GM10266 (cell line): ENCODE data around the gene PDE3B.
A peak's percentile ranks its signal among the peaks of the same experiment; 100 is the strongest.
"Not testable (repeated sequence)": the region's sequence is repeated elsewhere in the genome, so short reads cannot be mapped to it uniquely, and the experiment has no call there.

ENCODE experiments used
- DNase-seq: peaks from one replicate; pipeline ENCODE4 v3.0.0; 2012; ENCODE audit errors: extremely low spot score
- TF ChIP-seq, protein P1 (sequence below): IDR thresholded peaks from 2 replicates; pipeline ENCODE4 v1.5.1; 2012; ENCODE audit warnings: mild to moderate bottlenecking, low read depth; ENCODE audit not compliant: control insufficient read depth, insufficient read depth; ENCODE audit errors: missing control alignments

PDE3B gene

DNA sequence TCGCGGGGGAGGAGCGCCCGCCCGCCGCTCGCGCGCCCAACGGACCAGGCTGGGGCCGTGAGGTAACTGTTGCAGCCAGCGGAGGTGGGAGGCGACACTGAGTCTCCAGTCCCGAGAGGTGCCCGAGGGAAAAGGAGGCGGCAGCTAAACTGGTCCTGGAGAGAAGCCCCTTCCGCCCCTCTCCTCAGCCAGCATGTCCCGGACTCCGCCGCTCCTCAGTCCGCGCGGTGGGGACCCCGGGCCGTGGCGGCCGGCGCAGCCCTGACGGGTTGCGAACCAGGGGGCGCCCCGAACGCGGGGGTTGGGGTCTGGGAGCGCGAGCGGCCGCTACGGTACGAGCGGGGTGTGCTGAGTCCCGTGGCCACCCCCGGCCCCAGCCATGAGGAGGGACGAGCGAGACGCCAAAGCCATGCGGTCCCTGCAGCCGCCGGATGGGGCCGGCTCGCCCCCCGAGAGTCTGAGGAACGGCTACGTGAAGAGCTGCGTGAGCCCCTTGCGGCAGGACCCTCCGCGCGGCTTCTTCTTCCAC lies at the start of gene PDE3B:
TSS of gene PDE3B (plus strand) at position 108 of the 529 bp plus-strand sequence. CDS start at position 380, 272 bp downstream.
- DNase-seq = peak; percentile 90
- TF ChIP-seq, protein P1, sequence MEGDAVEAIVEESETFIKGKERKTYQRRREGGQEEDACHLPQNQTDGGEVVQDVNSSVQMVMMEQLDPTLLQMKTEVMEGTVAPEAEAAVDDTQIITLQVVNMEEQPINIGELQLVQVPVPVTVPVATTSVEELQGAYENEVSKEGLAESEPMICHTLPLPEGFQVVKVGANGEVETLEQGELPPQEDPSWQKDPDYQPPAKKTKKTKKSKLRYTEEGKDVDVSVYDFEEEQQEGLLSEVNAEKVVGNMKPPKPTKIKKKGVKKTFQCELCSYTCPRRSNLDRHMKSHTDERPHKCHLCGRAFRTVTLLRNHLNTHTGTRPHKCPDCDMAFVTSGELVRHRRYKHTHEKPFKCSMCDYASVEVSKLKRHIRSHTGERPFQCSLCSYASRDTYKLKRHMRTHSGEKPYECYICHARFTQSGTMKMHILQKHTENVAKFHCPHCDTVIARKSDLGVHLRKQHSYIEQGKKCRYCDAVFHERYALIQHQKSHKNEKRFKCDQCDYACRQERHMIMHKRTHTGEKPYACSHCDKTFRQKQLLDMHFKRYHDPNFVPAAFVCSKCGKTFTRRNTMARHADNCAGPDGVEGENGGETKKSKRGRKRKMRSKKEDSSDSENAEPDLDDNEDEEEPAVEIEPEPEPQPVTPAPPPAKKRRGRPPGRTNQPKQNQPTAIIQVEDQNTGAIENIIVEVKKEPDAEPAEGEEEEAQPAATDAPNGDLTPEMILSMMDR = peak; percentile 23

DNA sequence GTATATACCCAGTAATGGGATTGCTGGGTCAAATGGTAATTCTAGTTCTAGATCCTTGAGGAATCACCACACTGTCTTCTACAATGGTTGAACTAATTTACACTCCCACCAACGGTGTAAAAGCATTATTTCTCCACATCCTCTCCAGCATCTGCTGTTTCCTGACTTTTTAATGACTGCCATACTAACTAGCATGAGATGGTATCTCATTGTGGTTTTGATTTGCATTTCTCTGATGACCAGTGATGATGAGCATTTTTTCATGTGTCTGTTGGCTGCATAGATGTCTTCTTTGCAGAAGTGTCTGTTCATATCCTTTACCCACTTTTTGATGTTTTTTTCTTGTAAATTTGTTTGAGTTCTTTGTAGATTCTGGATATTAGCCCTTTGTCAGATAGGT lies 48.3 kb upstream of the PDE3B start:
- not testable (repeated sequence) for DNase-seq

DNA sequence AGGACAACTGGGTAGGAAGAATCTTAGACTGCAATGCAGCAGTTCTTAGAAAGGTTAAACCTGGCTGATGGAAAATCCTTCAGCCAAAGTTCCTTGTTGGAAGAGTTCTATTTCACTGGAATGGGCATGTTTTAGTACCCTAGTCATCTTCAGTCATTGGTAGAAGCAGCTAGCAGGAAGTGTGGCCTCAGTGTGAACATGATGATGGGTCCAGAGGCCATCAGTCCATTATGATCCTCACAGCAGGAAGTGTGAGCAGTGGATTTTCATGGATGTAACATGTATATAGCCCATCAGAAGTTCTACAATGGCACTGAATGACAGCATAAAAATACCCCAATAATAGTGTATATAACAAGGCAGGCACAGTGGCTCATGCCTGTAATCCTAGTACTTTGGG lies 35.9 kb upstream of the PDE3B start:
- DNase-seq = no peak
- TF ChIP-seq, protein P1 = no peak

DNA sequence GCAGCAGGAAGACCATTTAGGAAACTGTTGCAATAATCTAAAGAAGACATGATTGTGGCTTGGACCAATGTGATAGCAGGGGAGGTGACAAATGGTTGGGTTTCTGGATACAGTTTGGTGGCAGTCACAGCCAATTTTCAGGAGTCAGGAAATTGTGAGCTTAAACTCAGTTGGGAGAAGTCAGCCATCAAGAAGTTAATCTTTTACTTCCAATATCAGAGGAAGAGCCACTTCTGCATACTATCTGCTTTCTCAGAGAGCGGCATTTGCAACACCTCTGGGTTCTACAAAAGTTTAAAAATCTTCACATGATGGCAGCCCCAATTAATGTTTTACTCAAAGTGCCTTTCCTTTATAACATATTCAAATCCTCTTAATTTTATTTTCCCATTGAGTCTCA lies 33.7 kb upstream of the PDE3B start:
- no peak for DNase-seq
- TF ChIP-seq, protein P1 = no peak

DNA sequence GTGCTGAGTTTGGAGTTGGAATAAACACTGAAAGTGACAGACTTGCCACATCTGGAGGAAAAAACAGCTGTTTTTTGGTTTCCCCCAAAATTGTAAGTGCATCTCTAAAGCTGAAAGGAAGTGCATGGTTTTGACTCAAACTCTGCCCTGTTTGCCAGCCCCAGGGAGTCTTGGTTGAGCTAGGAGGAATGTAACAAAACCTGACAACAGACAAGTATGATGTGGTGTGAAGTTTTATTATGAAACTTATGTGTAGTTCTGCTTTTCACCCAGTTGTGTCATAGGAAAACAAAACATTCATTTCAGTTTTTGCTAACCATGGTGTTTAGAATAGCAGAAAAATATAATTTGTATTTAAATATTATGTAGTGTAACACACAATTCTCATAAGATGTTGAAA lies 31.7 kb upstream of the PDE3B start:
- TF ChIP-seq, protein P1 = no peak
- no peak for DNase-seq

DNA sequence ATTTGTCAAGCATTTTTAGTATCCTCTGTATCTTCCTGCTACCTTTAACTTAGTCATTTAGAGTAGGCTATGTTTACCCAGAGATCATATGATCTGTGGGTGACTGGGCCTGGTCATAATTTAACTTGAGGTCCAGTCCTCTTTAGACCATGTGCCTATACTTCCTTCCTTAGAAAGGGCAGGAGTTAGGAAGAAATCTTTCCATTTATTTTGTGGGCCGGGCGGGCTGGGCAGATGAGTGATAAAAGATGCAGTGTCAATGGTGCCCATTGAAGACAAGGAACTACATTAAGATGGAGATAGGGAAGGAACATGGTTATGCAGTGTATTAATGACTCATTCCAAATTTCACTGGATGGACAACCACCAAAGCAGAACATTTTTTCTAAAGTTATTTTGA lies 30.9 kb upstream of the PDE3B start:
- DNase-seq = no peak
- TF ChIP-seq, protein P1 = no peak

DNA sequence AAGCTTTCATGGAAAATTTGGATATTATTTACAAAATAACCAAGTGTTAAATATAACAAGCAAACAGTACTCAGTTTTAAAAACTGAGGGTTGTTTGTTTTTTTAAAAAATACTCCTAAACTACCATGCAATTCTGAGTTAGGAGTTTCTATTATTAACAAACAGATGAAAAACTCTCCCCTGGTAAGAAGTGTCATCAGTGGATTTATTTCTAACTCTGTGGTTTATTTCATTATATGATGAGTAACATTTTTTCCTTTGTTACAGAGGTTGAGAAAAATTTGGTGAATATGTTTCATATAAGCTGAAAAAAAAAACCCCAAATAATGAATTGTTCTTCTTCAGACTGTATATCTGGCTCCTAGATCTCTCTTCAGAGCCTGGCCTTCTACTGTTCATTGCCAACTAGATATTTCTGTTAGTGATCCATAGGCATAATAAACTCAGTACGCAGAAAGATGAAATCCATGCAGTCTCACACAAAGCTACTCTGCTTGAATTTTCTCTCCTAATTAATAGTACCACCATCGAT lies 29.4 kb upstream of the PDE3B start:
- TF ChIP-seq, protein P1 = no peak
- DNase-seq = no peak
